Adrenal gland (tissue), 5 donors: ENCODE data around the gene ZRANB1.

Source experiments
- CTCF ChIP-seq, 6 experiments: fragments of 450-650 bp in 4 of 6; fragments of 200-600 bp in 2 of 6; sonication (generic) in 1 of 6; IDR thresholded peaks; 1 replicate in 5 of 6; 2 replicates in 1 of 6; pipeline versions ENCODE4 v1.5.1 to v1.8.0; 2016 to 2021; ENCODE audit warnings: antibody characterized with exemption in 6 of 6, mild to moderate bottlenecking in 2 of 6, moderate library complexity in 1 of 6
- POLR2A ChIP-seq, 2 donors: fragments of 450-650 bp; IDR thresholded peaks; one replicate each; pipeline ENCODE4 v1.6.1; 2017; ENCODE audit warnings: antibody characterized with exemption in 2 of 2, mild to moderate bottlenecking in 2 of 2, moderate library complexity in 1 of 2
- donor health status: DM: no; HTN: no; CAD: no.

GRCh38 chr10:124943301-124944092 lies 1.6 kb downstream of the ZRANB1 start:
- TF ChIP-seq CTCF (IDR thresholded peaks at IDR 0.05) (no peak), POLR2A (IDR thresholded peaks at IDR 0.05) (no peak)
